Transverse colon (tissue), 4 donors: Measurements from ENCODE around the gene SUMF1. TPM values are rescaled to one million over a fixed set of nuclear protein-coding genes. Genes with fewer than 3 reads are reported as not detected.

Experiments used
- DNase-seq: peaks from one replicate; pipeline ENCODE4 v3.0.0-alpha.2; 2019
- H3K27ac ChIP-seq, 4 donors: fragments of 200-600 bp; sonication (generic); 2 replicates each; pipeline ENCODE4 v1.5.1; 2016 to 2018; ENCODE audit warnings: inconsistent platforms in 4 of 4
- H3K27me3 ChIP-seq: fragments of 200-600 bp; sonication (generic); 2 replicates; pipeline ENCODE4 v1.5.1; 2017; ENCODE audit warnings: inconsistent platforms
- H3K36me3 ChIP-seq, 4 donors: fragments of 200-600 bp; sonication (generic); 2 replicates each; pipeline ENCODE4 v1.5.1; 2017 to 2019; ENCODE audit warnings: inconsistent platforms in 4 of 4
- H3K4me1 ChIP-seq, 4 donors: fragments of 200-600 bp; sonication (generic); 2 replicates each; pipeline ENCODE4 v1.5.1; 2017 to 2020; ENCODE audit warnings: inconsistent platforms in 4 of 4
- H3K4me3 ChIP-seq, 4 donors: fragments of 200-600 bp; sonication (generic); 1 replicate in 1 of 4; 2 replicates in 3 of 4; pipeline versions ENCODE4 v1.5.1 to v1.6.1; 2017 to 2019; ENCODE audit warnings: inconsistent platforms in 4 of 4
- H3K9me3 ChIP-seq, 2 donors: fragments of 200-600 bp; sonication (generic); 2 replicates each; pipeline ENCODE4 v1.5.1; 2017 to 2019; ENCODE audit warnings: inconsistent platforms in 2 of 2
- CTCF ChIP-seq, 5 experiments: fragments of 200-600 bp in 3 of 5; fragments of 450-650 bp in 2 of 5; sonication (generic) in 3 of 5; IDR thresholded peaks; 1 replicate in 2 of 5; 2 replicates in 3 of 5; pipeline ENCODE4 v1.5.1; 2016 to 2017; ENCODE audit warnings: antibody characterized with exemption in 5 of 5, inconsistent platforms in 3 of 5, mild to moderate bottlenecking in 2 of 5, moderate library complexity in 1 of 5
- EP300 ChIP-seq: sonication (generic); formaldehyde crosslinking; IDR thresholded peaks from one replicate; pipeline ENCODE4 v1.6.1; 2017; ENCODE audit warnings: antibody characterized with exemption, low read depth
- POLR2A ChIP-seq: fragments of 450-650 bp; IDR thresholded peaks from one replicate; pipeline ENCODE4 v1.6.1; 2016; ENCODE audit warnings: antibody characterized with exemption, mild to moderate bottlenecking, moderate library complexity
- POLR2AphosphoS5 ChIP-seq, 3 donors: sonication (generic); formaldehyde crosslinking; IDR thresholded peaks; one replicate each; pipeline ENCODE4 v1.6.1; 2016; ENCODE audit warnings: antibody characterized with exemption in 3 of 3
- WGBS, 2 donors: methylation state at CpG; one replicate each; pipeline ENCODE4 v1.1.5; 2018; ENCODE audit warnings: low coverage in 1 of 2; 5-methylcytosine and 5-hydroxymethylcytosine counted together
- in situ Hi-C, 4 donors: fragments of 200-750 bp; cut with MboI; loops; one replicate each; pipeline versions ENCODE4 v1.15.0 to v1.15.1; 2017; ENCODE audit warnings: low sequenced_read_pairs in 3 of 4, low pct_ligation_motif_present in 1 of 4, low pct_unique_long_range_greater_than_20kb in 1 of 4
- intact Hi-C: fragments of 100-400 bp; cut with DNase I; formaldehyde crosslinking; loops from one replicate; pipeline ENCODE4 v1.15.1; 2023; ENCODE audit warnings: low total_unique reads
- total RNA-seq, 4 donors: library from RNA; depleted of rRNA; stranded (reverse); fragments of >200 nt; gene quantifications; one replicate each; pipeline ENCODE4 v1.1.0, GENCODE V29; 2016

SUMF1 gene
- total RNA-seq, 4 donors from 2014 or later: 25.1 to 70.5 (median 65.3) TPM

GRCh38 chr3:4508048-4508981 is 41.2 kb upstream of the SUMF1 start:
- no peak overlapping the region for H3K4me3 ChIP-seq
- no peaks in the 10 kb centered on the region for H3K27me3 ChIP-seq
- no peak for TF ChIP-seq EP300
- TF ChIP-seq POLR2AphosphoS5 (IDR thresholded peaks at IDR 0.05): no peak
- TF ChIP-seq POLR2A: no peak
- no peak for TF ChIP-seq CTCF (IDR thresholded peaks at IDR 0.05)
- in situ Hi-C loops (no loop called here), intact Hi-C loops (no loop called here)
- H3K9me3 ChIP-seq: no peaks in the 10 kb centered on the region
- H3K36me3 ChIP-seq: no peaks in the 10 kb centered on the region
- DNase-seq: no peak
- H3K4me1 ChIP-seq: peaks cover 21 to 47% (median 25%) of the 10 kb centered on the region in 4 donors
- WGBS, 2 donors: 75 to 84% methylated on average over 2 to 8 of the region's 8 CpGs
- H3K27ac ChIP-seq: no peak overlapping the region

- 45 to 55% methylated on average over 5 of the region's 5 CpGs for WGBS, 2 donors
- TF ChIP-seq POLR2A: no peak
- TF ChIP-seq CTCF (IDR thresholded peaks at IDR 0.05): no peak
- TF ChIP-seq POLR2AphosphoS5 (IDR thresholded peaks at IDR 0.05): no peak
- no peak for TF ChIP-seq EP300
- Histone ChIP-seq H3K27me3 (no peaks in the 10 kb centered on the region), H3K4me3 (no peak overlapping the region), H3K9me3 (no peaks in the 10 kb centered on the region), H3K4me1 (peaks cover 21 to 56% (median 29%) of the 10 kb centered on the region in 4 donors), H3K27ac (peak overlapping the region in 1 of 4 donors; percentile 12), H3K36me3 (no peaks in the 10 kb centered on the region)
- DNase-seq: no peak
- in situ Hi-C loops (no loop called here), intact Hi-C loops (no loop called here)
Measured at GRCh38 chr3:4507024-4507596, 40.0 kb upstream of the SUMF1 start.

- intact Hi-C loops: no loop called here
- Histone ChIP-seq H3K36me3 (no peaks in the 10 kb centered on the region), H3K4me3 (no peak overlapping the region), H3K27me3 (no peaks in the 10 kb centered on the region), H3K4me1 (peaks cover 21 to 61% (median 33%) of the 10 kb centered on the region in 4 donors), H3K9me3 (no peaks in the 10 kb centered on the region), H3K27ac (peak overlapping the region in 1 of 4 donors; percentile 77)
- in situ Hi-C loops: no loop called here
- TF ChIP-seq POLR2A (no peak), CTCF (IDR thresholded peaks at IDR 0.05) (no peak), POLR2AphosphoS5 (IDR thresholded peaks at IDR 0.05) (no peak), EP300 (no peak)
- DNase-seq: no peak
- WGBS, 2 donors: 77 to 79% methylated on average over 2 of the region's 2 CpGs
Measured at GRCh38 chr3:4506559-4507023, 39.5 kb upstream of the SUMF1 start.

GRCh38 chr3:4505688-4506558 is 38.9 kb upstream of the SUMF1 start:
- WGBS, 2 donors: 81 to 97% methylated on average over 5 to 6 of the region's 6 CpGs
- no peak for DNase-seq
- Histone ChIP-seq H3K27me3 (no peaks in the 10 kb centered on the region), H3K36me3 (no peaks in the 10 kb centered on the region), H3K4me1 (peaks cover 21 to 65% (median 36%) of the 10 kb centered on the region in 4 donors), H3K27ac (peak overlapping the region; percentile 72 to 84 (median 76)), H3K9me3 (no peaks in the 10 kb centered on the region), H3K4me3 (no peak overlapping the region)
- intact Hi-C loops: no loop called here
- in situ Hi-C loops: no loop called here
- TF ChIP-seq EP300: no peak
- no peak for TF ChIP-seq POLR2AphosphoS5 (IDR thresholded peaks at IDR 0.05)
- no peak for TF ChIP-seq CTCF (IDR thresholded peaks at IDR 0.05)
- no peak for TF ChIP-seq POLR2A
